ENCODE data around the gene CD69.

GRCh38 chr12:9755035-9755434 is 5.7 kb downstream of the CD69 start:
- no peak for TF ChIP-seq EZH2phosphoT487 (IDR thresholded peaks at IDR 0.05; ENCODE audit: borderline replicate concordance, low read length)
- TF ChIP-seq CTCF (IDR thresholded peaks at IDR 0.05; ENCODE audit: low read depth, low read length, poor library complexity, severe bottlenecking): no peak

Data from DOHH2 (cell line).